Neural cell (in vitro differentiated cells): ENCODE measurements around the gene DNAJB6. TPM values are rescaled to one million over a fixed set of nuclear protein-coding genes. Genes with fewer than 3 reads are reported as not detected.

Experiments
- H2AFZ ChIP-seq: fragments of 200-600, 300-800 bp; sonication (generic), shearing (Covaris generic); 2 replicates; pipeline ENCODE4 v1.6.0; 2014; ENCODE audit warnings: low read depth, mild to moderate bottlenecking, antibody characterized with exemption, low read length, moderate library complexity
- H3F3A ChIP-seq: fragments of 200-600 bp; shearing (Covaris generic); 2 replicates; pipeline ENCODE4 v1.6.1; 2016; ENCODE audit warnings: mild to moderate bottlenecking, moderate library complexity, mixed read lengths, antibody characterized with exemption, low read length; ENCODE audit not compliant: insufficient read depth, poor library complexity, severe bottlenecking
- H3K27ac ChIP-seq: fragments of 200-600, 300-800 bp; sonication (generic), shearing (Covaris generic); 2 replicates; pipeline ENCODE4 v1.5.1; 2014; ENCODE audit warnings: mild to moderate bottlenecking, low read length, moderate library complexity
- H3K27me3 ChIP-seq: fragments of 300-800, 200-600 bp; sonication (generic), shearing (Covaris generic); 2 replicates; pipeline ENCODE4 v1.6.0; 2014; ENCODE audit warnings: mild to moderate bottlenecking, low read depth, low read length, moderate library complexity; ENCODE audit not compliant: insufficient read depth
- H3K36me3 ChIP-seq: fragments of 300-800, 200-600 bp; sonication (generic), shearing (Covaris generic); 2 replicates; pipeline ENCODE4 v1.5.1; 2014; ENCODE audit warnings: mild to moderate bottlenecking, antibody characterized with exemption, low read length, moderate library complexity; ENCODE audit not compliant: insufficient read depth
- H3K4me2 ChIP-seq: fragments of 300-800, 200-600 bp; sonication (generic), shearing (Covaris generic); 2 replicates; pipeline ENCODE4 v1.6.0; 2014; ENCODE audit warnings: mild to moderate bottlenecking, low read length
- H3K4me3 ChIP-seq: fragments of 300-800, 200-600 bp; sonication (generic), shearing (Covaris generic); 2 replicates; pipeline ENCODE4 v1.5.1; 2014; ENCODE audit warnings: mild to moderate bottlenecking, low read length, moderate library complexity
- H3K79me2 ChIP-seq: fragments of 200-600 bp; shearing (Covaris generic); replicated peaks from 2 replicates; pipeline ENCODE4 v1.6.0; 2014; ENCODE audit warnings: mild to moderate bottlenecking, low read length, moderate library complexity; ENCODE audit not compliant: insufficient read depth
- H3K9ac ChIP-seq: fragments of 300-800, 200-600 bp; sonication (generic), shearing (Covaris generic); 2 replicates; pipeline ENCODE4 v1.6.1; 2016; ENCODE audit warnings: mild to moderate bottlenecking, low read length, mixed read lengths
- H3K9me2 ChIP-seq: fragments of 200-600 bp; shearing (Covaris generic); 2 replicates; pipeline ENCODE4 v1.6.1; 2016; ENCODE audit warnings: mild to moderate bottlenecking, low read length, mixed read lengths; ENCODE audit not compliant: insufficient read depth
- H3K9me3 ChIP-seq: fragments of 200-600, 300-800 bp; sonication (generic), shearing (Covaris generic); 2 replicates; pipeline ENCODE4 v1.6.1; 2016; ENCODE audit warnings: mild to moderate bottlenecking, mixed run types, low read length, moderate library complexity, mixed read lengths
- H4K20me1 ChIP-seq: fragments of 200-600 bp; shearing (Covaris generic); 2 replicates; pipeline ENCODE4 v1.6.1; 2016; ENCODE audit warnings: mild to moderate bottlenecking, mixed run types; ENCODE audit not compliant: insufficient read depth
- EP300 ChIP-seq: fragments of 450-650 bp; conservative IDR thresholded peaks from 2 replicates; pipeline ENCODE4 v1.6.1; 2014; ENCODE audit warnings: antibody characterized with exemption, mild to moderate bottlenecking, moderate library complexity; ENCODE audit not compliant: poor library complexity, severe bottlenecking
- EZH2 ChIP-seq: fragments of 200-600, 300-800 bp; shearing (Covaris generic), sonication (generic); IDR thresholded peaks from 2 replicates; pipeline ENCODE4 v1.6.1; 2014; ENCODE audit warnings: antibody characterized with exemption, low read length, borderline replicate concordance, mild to moderate bottlenecking; ENCODE audit not compliant: insufficient read depth, poor library complexity, severe bottlenecking
- MXI1 ChIP-seq: fragments of 450-650 bp; conservative IDR thresholded peaks from 2 replicates; pipeline ENCODE4 v1.6.1; 2014; ENCODE audit warnings: antibody characterized with exemption, mild to moderate bottlenecking; ENCODE audit not compliant: poor library complexity, severe bottlenecking
- POLR2AphosphoS5 ChIP-seq: IDR thresholded peaks from 2 replicates; pipeline ENCODE4 v1.6.1; 2012
- RAD21 ChIP-seq: fragments of 450-650 bp; conservative IDR thresholded peaks from 2 replicates; pipeline ENCODE4 v1.6.1; 2014; ENCODE audit warnings: antibody characterized with exemption, mild to moderate bottlenecking, moderate library complexity
- SMC3 ChIP-seq: fragments of 450-650 bp; conservative IDR thresholded peaks from 2 replicates; pipeline ENCODE4 v1.6.1; 2014; ENCODE audit warnings: antibody characterized with exemption, mild to moderate bottlenecking, moderate library complexity; ENCODE audit not compliant: poor library complexity
- TAF1 ChIP-seq: IDR thresholded peaks from 2 replicates; pipeline ENCODE4 v1.6.1; 2012; ENCODE audit warnings: low read depth
- polyA plus RNA-seq: library from polyadenylated mRNA; depleted of rRNA; stranded (reverse); fragments of >200 nt; gene quantifications from 2 replicates; pipeline ENCODE4 v1.2.3, GENCODE V29; 2014
- TF ChIP-seq, protein P1 (sequence below): IDR thresholded peaks from 2 replicates; pipeline ENCODE4 v1.6.1; 2012; ENCODE audit warnings: borderline replicate concordance
- TF ChIP-seq, protein P2 (sequence below): fragments of 450-650 bp; IDR thresholded peaks from 2 replicates; pipeline ENCODE4 v1.5.1; 2014; ENCODE audit warnings: antibody characterized with exemption, mild to moderate bottlenecking, moderate library complexity; ENCODE audit not compliant: poor library complexity, severe bottlenecking

Gene DNAJB6
- polyA plus RNA-seq, 1 donor from 2014 or later, result 427 TPM

DNA sequence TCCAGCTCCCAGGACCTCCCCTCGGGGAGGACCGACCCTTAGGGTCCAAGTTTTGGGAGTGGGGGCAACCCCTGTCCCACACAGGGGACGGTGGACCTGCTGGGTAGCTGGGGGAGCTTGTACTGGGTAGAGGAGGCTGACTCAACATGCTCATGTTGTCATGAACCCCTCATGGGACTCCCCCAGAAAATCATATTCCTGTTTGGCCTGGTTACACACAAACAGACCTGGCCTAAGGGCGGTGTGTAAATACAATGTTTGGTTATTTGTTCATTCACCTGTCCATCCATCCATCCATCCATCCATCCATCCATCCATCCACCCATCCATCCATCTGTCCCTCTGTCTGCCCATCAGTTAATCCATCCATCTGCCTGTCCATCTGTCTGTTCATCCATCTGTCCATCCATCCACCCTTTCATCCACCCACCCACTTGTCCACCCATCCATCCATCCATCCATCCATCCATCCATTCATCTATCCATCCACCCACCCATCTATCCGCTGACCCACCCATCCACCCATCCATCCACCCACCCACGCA lies 92.9 kb downstream of the DNAJB6 start:
- no peaks in the 10 kb centered on the region for H3K36me3 ChIP-seq
- H4K20me1 ChIP-seq, result no peaks in the 10 kb centered on the region
- no peak overlapping the region for H3K4me3 ChIP-seq
- no peaks in the 10 kb centered on the region for H3K79me2 ChIP-seq
- TF ChIP-seq EZH2 (no peak), MXI1 (no peak), POLR2AphosphoS5 (no peak), RAD21 (no peak), SMC3 (no peak)
- H3K9me3 ChIP-seq, result no peaks in the 10 kb centered on the region
- H3K27ac ChIP-seq, result no peak overlapping the region
- H3K9me2 ChIP-seq, result no peaks in the 10 kb centered on the region
- no peak overlapping the region for H3K4me2 ChIP-seq
- H2AFZ ChIP-seq, result no peak overlapping the region
- no peaks in the 10 kb centered on the region for H3K27me3 ChIP-seq
- no peaks in the 10 kb centered on the region for H3F3A ChIP-seq
- no peak overlapping the region for H3K9ac ChIP-seq

DNA sequence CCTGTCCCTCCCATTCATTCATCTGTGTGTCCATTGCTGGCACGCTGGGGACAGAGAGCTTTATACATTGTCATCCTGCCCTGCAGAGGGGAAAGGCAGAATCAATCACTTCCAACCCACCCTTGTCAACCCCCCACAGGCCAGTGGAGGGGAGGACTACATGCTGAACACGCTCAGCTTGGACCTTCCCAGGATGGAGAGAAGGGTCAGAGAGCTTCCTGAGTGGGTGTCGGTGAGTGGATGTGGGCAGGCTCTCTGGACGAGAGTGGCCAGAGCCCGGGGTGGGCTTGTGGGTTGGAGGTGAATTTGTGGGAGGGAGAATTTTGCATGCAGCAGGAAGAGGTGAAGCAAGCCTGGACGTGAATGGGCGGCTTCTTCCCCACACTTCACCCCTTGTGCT lies 93.9 kb downstream of the DNAJB6 start:
- no peak overlapping the region for H3K9ac ChIP-seq
- H4K20me1 ChIP-seq, result no peaks in the 10 kb centered on the region
- H2AFZ ChIP-seq, result no peak overlapping the region
- no peaks in the 10 kb centered on the region for H3K36me3 ChIP-seq
- H3K4me3 ChIP-seq, result no peak overlapping the region
- H3K4me2 ChIP-seq, result no peak overlapping the region
- H3K27ac ChIP-seq, result no peak overlapping the region
- H3K79me2 ChIP-seq, result no peaks in the 10 kb centered on the region
- no peak for TF ChIP-seq RAD21
- no peak for TF ChIP-seq SMC3
- TF ChIP-seq EP300, result no peak
- no peak for TF ChIP-seq POLR2AphosphoS5
- TF ChIP-seq, protein P1, sequence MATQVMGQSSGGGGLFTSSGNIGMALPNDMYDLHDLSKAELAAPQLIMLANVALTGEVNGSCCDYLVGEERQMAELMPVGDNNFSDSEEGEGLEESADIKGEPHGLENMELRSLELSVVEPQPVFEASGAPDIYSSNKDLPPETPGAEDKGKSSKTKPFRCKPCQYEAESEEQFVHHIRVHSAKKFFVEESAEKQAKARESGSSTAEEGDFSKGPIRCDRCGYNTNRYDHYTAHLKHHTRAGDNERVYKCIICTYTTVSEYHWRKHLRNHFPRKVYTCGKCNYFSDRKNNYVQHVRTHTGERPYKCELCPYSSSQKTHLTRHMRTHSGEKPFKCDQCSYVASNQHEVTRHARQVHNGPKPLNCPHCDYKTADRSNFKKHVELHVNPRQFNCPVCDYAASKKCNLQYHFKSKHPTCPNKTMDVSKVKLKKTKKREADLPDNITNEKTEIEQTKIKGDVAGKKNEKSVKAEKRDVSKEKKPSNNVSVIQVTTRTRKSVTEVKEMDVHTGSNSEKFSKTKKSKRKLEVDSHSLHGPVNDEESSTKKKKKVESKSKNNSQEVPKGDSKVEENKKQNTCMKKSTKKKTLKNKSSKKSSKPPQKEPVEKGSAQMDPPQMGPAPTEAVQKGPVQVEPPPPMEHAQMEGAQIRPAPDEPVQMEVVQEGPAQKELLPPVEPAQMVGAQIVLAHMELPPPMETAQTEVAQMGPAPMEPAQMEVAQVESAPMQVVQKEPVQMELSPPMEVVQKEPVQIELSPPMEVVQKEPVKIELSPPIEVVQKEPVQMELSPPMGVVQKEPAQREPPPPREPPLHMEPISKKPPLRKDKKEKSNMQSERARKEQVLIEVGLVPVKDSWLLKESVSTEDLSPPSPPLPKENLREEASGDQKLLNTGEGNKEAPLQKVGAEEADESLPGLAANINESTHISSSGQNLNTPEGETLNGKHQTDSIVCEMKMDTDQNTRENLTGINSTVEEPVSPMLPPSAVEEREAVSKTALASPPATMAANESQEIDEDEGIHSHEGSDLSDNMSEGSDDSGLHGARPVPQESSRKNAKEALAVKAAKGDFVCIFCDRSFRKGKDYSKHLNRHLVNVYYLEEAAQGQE, result no peak
- no peak for TF ChIP-seq MXI1
- TF ChIP-seq, protein P2, sequence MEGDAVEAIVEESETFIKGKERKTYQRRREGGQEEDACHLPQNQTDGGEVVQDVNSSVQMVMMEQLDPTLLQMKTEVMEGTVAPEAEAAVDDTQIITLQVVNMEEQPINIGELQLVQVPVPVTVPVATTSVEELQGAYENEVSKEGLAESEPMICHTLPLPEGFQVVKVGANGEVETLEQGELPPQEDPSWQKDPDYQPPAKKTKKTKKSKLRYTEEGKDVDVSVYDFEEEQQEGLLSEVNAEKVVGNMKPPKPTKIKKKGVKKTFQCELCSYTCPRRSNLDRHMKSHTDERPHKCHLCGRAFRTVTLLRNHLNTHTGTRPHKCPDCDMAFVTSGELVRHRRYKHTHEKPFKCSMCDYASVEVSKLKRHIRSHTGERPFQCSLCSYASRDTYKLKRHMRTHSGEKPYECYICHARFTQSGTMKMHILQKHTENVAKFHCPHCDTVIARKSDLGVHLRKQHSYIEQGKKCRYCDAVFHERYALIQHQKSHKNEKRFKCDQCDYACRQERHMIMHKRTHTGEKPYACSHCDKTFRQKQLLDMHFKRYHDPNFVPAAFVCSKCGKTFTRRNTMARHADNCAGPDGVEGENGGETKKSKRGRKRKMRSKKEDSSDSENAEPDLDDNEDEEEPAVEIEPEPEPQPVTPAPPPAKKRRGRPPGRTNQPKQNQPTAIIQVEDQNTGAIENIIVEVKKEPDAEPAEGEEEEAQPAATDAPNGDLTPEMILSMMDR, result no peak
- TF ChIP-seq EZH2, result no peak
- no peak for TF ChIP-seq TAF1
- no peaks in the 10 kb centered on the region for H3K27me3 ChIP-seq
- H3F3A ChIP-seq, result no peaks in the 10 kb centered on the region
- H3K9me2 ChIP-seq, result no peaks in the 10 kb centered on the region
- no peaks in the 10 kb centered on the region for H3K9me3 ChIP-seq
